DND-41 (cell line): ENCODE results near the gene MAP3K10.
A peak's percentile ranks its signal among the peaks of the same experiment; 100 is the strongest.

Experiments
- ATAC-seq: fragments of 200-7000 bp; cut with Tn5 transposase; 3 replicates; pipeline ENCODE4 v1.9.1; 2021; ENCODE audit warnings: low read depth; ENCODE audit not compliant: insufficient read depth
- DNase-seq: peaks from one replicate; pipeline ENCODE4 v3.0.0-alpha.2; 2020
- H2AFZ ChIP-seq: 2 replicates; pipeline ENCODE4 v1.6.0; 2012; ENCODE audit warnings: low read depth, low read length
- H3K27ac ChIP-seq: 2 replicates; pipeline ENCODE4 v1.5.1; 2012; ENCODE audit warnings: low read length, inconsistent platforms
- H3K27me3 ChIP-seq: fragments of 200-600 bp; sonication (generic); 2 replicates; pipeline ENCODE4 v1.6.0; 2012; ENCODE audit warnings: low read length, mild to moderate bottlenecking, inconsistent platforms; ENCODE audit not compliant: insufficient read depth, poor library complexity
- H3K36me3 ChIP-seq: 2 replicates; pipeline ENCODE4 v1.5.1; 2012; ENCODE audit warnings: low read length, inconsistent platforms; ENCODE audit not compliant: insufficient read depth
- H3K4me1 ChIP-seq: 2 replicates; pipeline ENCODE4 v1.5.1; 2012; ENCODE audit warnings: mild to moderate bottlenecking, low read length; ENCODE audit not compliant: insufficient read depth
- H3K4me2 ChIP-seq: 2 replicates; pipeline ENCODE4 v1.6.0; 2012; ENCODE audit warnings: mild to moderate bottlenecking, moderate library complexity, low read length, inconsistent platforms; ENCODE audit not compliant: insufficient read depth
- H3K4me3 ChIP-seq, 2 experiments: fragments of 200-600 bp in 1 of 2; shearing (Covaris generic) in 1 of 2; 2 replicates each; pipeline ENCODE4 v1.5.1; 2012 to 2016; ENCODE audit warnings: inconsistent platforms in 2 of 2, low read length in 2 of 2, mild to moderate bottlenecking in 2 of 2, low read depth in 1 of 2, moderate library complexity in 1 of 2
- H3K79me2 ChIP-seq: 2 replicates; pipeline ENCODE4 v1.6.0; 2012; ENCODE audit warnings: low read length, inconsistent platforms; ENCODE audit not compliant: insufficient read depth
- H3K9ac ChIP-seq: 2 replicates; pipeline ENCODE4 v1.6.0; 2012; ENCODE audit warnings: low read depth, mild to moderate bottlenecking, inconsistent platforms, low read length, moderate library complexity
- H3K9me3 ChIP-seq: 2 replicates; pipeline ENCODE4 v1.5.1; 2012; ENCODE audit warnings: low read length, moderate library complexity, mild to moderate bottlenecking, inconsistent platforms; ENCODE audit not compliant: insufficient read depth, severe bottlenecking
- H4K20me1 ChIP-seq: 2 replicates; pipeline ENCODE4 v1.6.0; 2012; ENCODE audit warnings: low read length; ENCODE audit not compliant: insufficient read depth
- CTCF ChIP-seq: IDR thresholded peaks from 2 replicates; pipeline ENCODE4 v1.5.1; 2012; ENCODE audit warnings: borderline replicate concordance, low read length, moderate library complexity, mild to moderate bottlenecking; ENCODE audit not compliant: poor library complexity, severe bottlenecking; ENCODE audit errors: extremely low read depth
- EZH2 ChIP-seq: IDR thresholded peaks from 3 replicates; pipeline ENCODE4 v1.6.1; 2012; ENCODE audit warnings: borderline replicate concordance, low read depth, mild to moderate bottlenecking, moderate library complexity, low read length, inconsistent platforms; ENCODE audit not compliant: severe bottlenecking

Gene MAP3K10

GRCh38 chr19:40235238-40236025 is 44.2 kb downstream of the MAP3K10 start:
- Histone ChIP-seq H3K36me3 (peaks cover 79% of the 10 kb centered on the region), H3K27ac (no peak overlapping the region), H3K79me2 (no peaks in the 10 kb centered on the region), H3K9ac (no peak overlapping the region), H4K20me1 (peaks cover 18% of the 10 kb centered on the region), H3K4me1 (no peaks in the 10 kb centered on the region), H3K9me3 (no peaks in the 10 kb centered on the region), H3K4me2 (no peak overlapping the region), H2AFZ (no peak overlapping the region), H3K4me3 (no peak overlapping the region), H3K27me3 (no peaks in the 10 kb centered on the region)
- DNase-seq, result no peak
- TF ChIP-seq CTCF, result peak; percentile 52
- no peak for TF ChIP-seq EZH2
- no peak for ATAC-seq

GRCh38 chr19:40236026-40236355 is 44.8 kb downstream of the MAP3K10 start:
- TF ChIP-seq CTCF, result no peak
- no peaks in the 10 kb centered on the region for H3K79me2 ChIP-seq
- no peaks in the 10 kb centered on the region for H3K9me3 ChIP-seq
- no peak overlapping the region for H3K4me3 ChIP-seq
- DNase-seq, result no peak
- no peaks in the 10 kb centered on the region for H3K27me3 ChIP-seq
- no peak overlapping the region for H3K4me2 ChIP-seq
- H3K4me1 ChIP-seq, result no peaks in the 10 kb centered on the region
- H3K36me3 ChIP-seq, result peaks cover 84% of the 10 kb centered on the region
- no peak for ATAC-seq
- no peak overlapping the region for H3K27ac ChIP-seq
- peaks cover 18% of the 10 kb centered on the region for H4K20me1 ChIP-seq
- H2AFZ ChIP-seq, result no peak overlapping the region
- H3K9ac ChIP-seq, result no peak overlapping the region

- no peak overlapping the region for H3K9ac ChIP-seq
- peaks cover 18% of the 10 kb centered on the region for H4K20me1 ChIP-seq
Observed at GRCh38 chr19:40236366-40236765, 45.1 kb downstream of the MAP3K10 start.

More at GRCh38 chr19:40236366-40236765, 45.1 kb downstream of the MAP3K10 start:
- Histone ChIP-seq H3K79me2 (no peaks in the 10 kb centered on the region), H3K4me3 (no peak overlapping the region), H3K27ac (no peak overlapping the region), H3K4me2 (no peak overlapping the region), H2AFZ (no peak overlapping the region), H3K4me1 (no peaks in the 10 kb centered on the region), H3K27me3 (no peaks in the 10 kb centered on the region), H3K9me3 (no peaks in the 10 kb centered on the region), H3K36me3 (peaks cover 88% of the 10 kb centered on the region)
- TF ChIP-seq EZH2 (no peak), CTCF (no peak)
- no peak for ATAC-seq
- DNase-seq, result no peak
